Activated T-cell treated with anti-CD3 and anti-CD28 coated beads, Interleukin-2, amount 50 U/mL, for 4 hours (primary cell): ENCODE data around the gene SPTB. TPM values are rescaled to one million over a fixed set of nuclear protein-coding genes. Genes with fewer than 3 reads are reported as not detected.

ENCODE experiments used
- ATAC-seq, 2 donors: fragments of 200-7000 bp; cut with Tn5 transposase; one replicate each; pipeline ENCODE4 v1.10.0; 2021
- DNase-seq: peaks from one replicate; pipeline ENCODE4 v3.0.0-alpha.2; 2020
- H3K27me3 Mint-ChIP-seq: one replicate; pipeline ENCODE4 v1.8.0; 2021; ENCODE audit warnings: low read depth, mixed read lengths
- H3K36me3 Mint-ChIP-seq: one replicate; pipeline ENCODE4 v1.8.0; 2022; ENCODE audit warnings: mixed read lengths; ENCODE audit not compliant: insufficient read depth
- H3K4me1 Mint-ChIP-seq: one replicate; pipeline ENCODE4 v1.8.0; 2021; ENCODE audit warnings: low read depth, mixed read lengths
- H3K4me3 Mint-ChIP-seq: one replicate; pipeline ENCODE4 v1.8.0; 2021; ENCODE audit warnings: mild to moderate bottlenecking, moderate library complexity, mixed read lengths
- H3K9me3 Mint-ChIP-seq: one replicate; pipeline ENCODE4 v1.8.0; 2021; ENCODE audit warnings: mixed read lengths
- total RNA-seq, 3 donors: library from RNA; stranded (reverse); gene quantifications; one replicate each; pipeline ENCODE4 v1.2.1, GENCODE V29; 2021

Gene SPTB
- total RNA-seq, 3 donors from 2014 or later = 0.08 to 0.20 (median 0.08) TPM

- ATAC-seq (no peak), DNase-seq (no peak)
- no peaks in the 10 kb centered on the region for H3K27me3 Mint-ChIP-seq
- H3K4me3 Mint-ChIP-seq = no peak overlapping the region
- peaks cover 85% of the 10 kb centered on the region for H3K4me1 Mint-ChIP-seq
- no peaks in the 10 kb centered on the region for H3K9me3 Mint-ChIP-seq
- no peaks in the 10 kb centered on the region for H3K36me3 Mint-ChIP-seq
Observed at GRCh38 chr14:64760916-64761315, 118.8 kb downstream of the SPTB start.

GRCh38 chr14:64760146-64760755, 119.5 kb downstream of the SPTB start:
- H3K36me3 Mint-ChIP-seq = no peaks in the 10 kb centered on the region
- H3K9me3 Mint-ChIP-seq = no peaks in the 10 kb centered on the region
- peaks cover 89% of the 10 kb centered on the region for H3K4me1 Mint-ChIP-seq
- H3K27me3 Mint-ChIP-seq = no peaks in the 10 kb centered on the region
- DNase-seq (peak; percentile 49), ATAC-seq (no peak)
- no peak overlapping the region for H3K4me3 Mint-ChIP-seq

DNA sequence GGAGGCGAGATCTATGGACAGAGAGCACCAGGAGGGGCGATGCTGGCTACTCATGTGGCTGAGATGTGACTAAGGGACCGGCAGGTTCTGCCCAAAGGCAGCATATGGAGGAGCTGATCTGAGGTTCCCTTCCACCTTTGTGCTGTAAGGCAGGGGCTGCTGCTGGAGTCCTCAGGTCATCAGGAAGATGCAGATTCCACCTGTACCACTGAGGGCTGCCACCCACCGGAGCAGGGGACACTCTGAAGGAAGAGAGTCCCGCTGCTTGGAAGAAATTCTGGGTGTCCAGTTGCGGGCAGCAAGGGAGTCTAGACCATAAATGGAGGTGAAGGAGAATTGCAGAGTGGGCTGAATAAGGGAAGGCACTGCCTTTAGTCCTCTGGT, 120.2 kb downstream of the SPTB start:
- Mint-ChIP-seq H3K27me3 (no peaks in the 10 kb centered on the region), H3K4me1 (peaks cover 93% of the 10 kb centered on the region), H3K4me3 (no peak overlapping the region), H3K9me3 (no peaks in the 10 kb centered on the region), H3K36me3 (no peaks in the 10 kb centered on the region)
- no peak for DNase-seq
- ATAC-seq = no peak

GRCh38 chr14:64758691-64759554, 120.8 kb downstream of the SPTB start:
- no peak for ATAC-seq
- no peak overlapping the region for H3K4me3 Mint-ChIP-seq
- H3K36me3 Mint-ChIP-seq = no peaks in the 10 kb centered on the region
- DNase-seq = no peak
- peaks cover 86% of the 10 kb centered on the region for H3K4me1 Mint-ChIP-seq
- no peaks in the 10 kb centered on the region for H3K27me3 Mint-ChIP-seq
- no peaks in the 10 kb centered on the region for H3K9me3 Mint-ChIP-seq

DNA sequence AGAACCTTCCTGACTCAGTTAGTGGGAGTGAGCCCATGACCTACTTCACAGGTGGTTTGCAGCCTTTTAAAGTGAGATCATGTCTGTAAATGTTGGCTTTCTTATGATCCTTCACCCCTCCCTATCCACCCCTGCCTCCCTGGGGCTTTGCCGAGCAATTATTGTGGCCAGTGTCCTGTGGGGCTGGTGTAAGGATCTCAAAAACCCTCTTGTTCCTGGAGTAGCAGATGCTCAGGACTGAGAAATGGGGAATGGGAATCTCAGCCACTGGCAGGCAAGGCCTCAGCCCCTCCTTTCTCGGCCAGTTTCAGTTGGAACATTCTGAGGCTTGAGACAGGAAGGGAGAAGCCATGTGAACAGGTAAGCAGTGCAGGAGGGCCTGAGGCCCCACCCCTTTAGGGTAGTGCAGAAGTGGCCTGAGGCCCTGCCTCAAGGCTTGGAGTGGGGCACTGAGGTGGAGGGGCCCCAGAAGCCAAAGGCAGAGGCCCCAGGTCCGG, 121.6 kb downstream of the SPTB start:
- Mint-ChIP-seq H3K27me3 (no peaks in the 10 kb centered on the region), H3K4me1 (peaks cover 78% of the 10 kb centered on the region), H3K36me3 (no peaks in the 10 kb centered on the region), H3K9me3 (no peaks in the 10 kb centered on the region), H3K4me3 (no peak overlapping the region)
- no peak for ATAC-seq
- DNase-seq = no peak

GRCh38 chr14:64757601-64758000, 122.1 kb downstream of the SPTB start:
- DNase-seq (no peak), ATAC-seq (no peak)
- no peaks in the 10 kb centered on the region for H3K36me3 Mint-ChIP-seq
- no peaks in the 10 kb centered on the region for H3K9me3 Mint-ChIP-seq
- H3K27me3 Mint-ChIP-seq = no peaks in the 10 kb centered on the region
- no peak overlapping the region for H3K4me3 Mint-ChIP-seq
- peaks cover 73% of the 10 kb centered on the region for H3K4me1 Mint-ChIP-seq

- H3K27me3 Mint-ChIP-seq = no peaks in the 10 kb centered on the region
- H3K9me3 Mint-ChIP-seq = no peaks in the 10 kb centered on the region
- H3K4me3 Mint-ChIP-seq = no peak overlapping the region
- no peaks in the 10 kb centered on the region for H3K36me3 Mint-ChIP-seq
- DNase-seq = no peak
- H3K4me1 Mint-ChIP-seq = peaks cover 65% of the 10 kb centered on the region
- no peak for ATAC-seq
Observed at GRCh38 chr14:64756712-64757111, 123.0 kb downstream of the SPTB start.

DNA sequence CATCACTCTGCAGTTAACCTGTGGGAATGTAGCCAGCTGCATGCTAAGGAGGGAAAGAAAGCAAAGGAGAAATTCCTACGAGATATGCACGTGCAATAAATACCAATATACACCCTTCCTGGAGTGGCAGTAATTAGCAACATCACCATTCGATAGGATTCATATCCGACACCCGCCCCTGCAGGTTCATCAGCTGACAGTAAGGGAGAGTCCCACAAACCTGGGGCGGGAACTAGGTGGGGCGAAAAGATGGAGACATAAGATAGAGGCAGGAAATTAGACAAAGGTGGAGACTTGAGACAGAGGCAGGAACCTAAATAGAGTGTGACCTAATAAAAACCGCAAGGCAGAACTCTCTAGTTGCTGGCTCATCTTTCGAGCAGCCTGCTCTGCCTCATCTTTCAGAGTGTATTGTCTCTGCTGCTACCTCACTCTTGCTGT, 123.9 kb downstream of the SPTB start:
- DNase-seq (peak; percentile 56), ATAC-seq (peak; percentile 84 to 89)
- Mint-ChIP-seq H3K4me3 (no peak overlapping the region), H3K4me1 (peaks cover 56% of the 10 kb centered on the region), H3K36me3 (no peaks in the 10 kb centered on the region), H3K27me3 (no peaks in the 10 kb centered on the region), H3K9me3 (no peaks in the 10 kb centered on the region)

DNA sequence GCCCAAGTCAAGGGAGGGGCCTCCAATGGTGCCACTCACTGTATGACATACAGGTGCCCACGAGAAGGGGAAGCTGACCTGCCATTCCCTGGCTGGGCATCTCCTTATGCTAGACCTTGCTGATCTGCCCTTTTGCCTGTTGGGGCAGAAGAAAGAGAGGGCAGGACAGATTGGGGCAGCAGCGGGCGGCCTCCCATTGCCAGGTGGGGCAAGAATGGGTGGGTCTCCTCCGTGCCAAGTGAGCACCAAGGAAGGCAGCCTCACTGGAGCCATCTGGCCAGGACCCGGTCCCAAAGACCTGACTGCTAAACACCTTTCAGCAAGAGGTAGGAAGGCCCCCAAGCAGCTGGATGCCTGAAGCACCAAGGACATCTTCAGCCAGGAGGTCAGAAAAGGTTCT, 125.0 kb downstream of the SPTB start:
- Mint-ChIP-seq H3K27me3 (no peaks in the 10 kb centered on the region), H3K4me3 (no peak overlapping the region), H3K9me3 (no peaks in the 10 kb centered on the region), H3K4me1 (peaks cover 47% of the 10 kb centered on the region), H3K36me3 (no peaks in the 10 kb centered on the region)
- DNase-seq = no peak
- ATAC-seq = no peak

GRCh38 chr14:64753999-64754398, 125.7 kb downstream of the SPTB start:
- no peak for ATAC-seq
- H3K4me3 Mint-ChIP-seq = no peak overlapping the region
- H3K27me3 Mint-ChIP-seq = no peaks in the 10 kb centered on the region
- DNase-seq = no peak
- H3K9me3 Mint-ChIP-seq = no peaks in the 10 kb centered on the region
- H3K36me3 Mint-ChIP-seq = no peaks in the 10 kb centered on the region
- peaks cover 41% of the 10 kb centered on the region for H3K4me1 Mint-ChIP-seq

DNA sequence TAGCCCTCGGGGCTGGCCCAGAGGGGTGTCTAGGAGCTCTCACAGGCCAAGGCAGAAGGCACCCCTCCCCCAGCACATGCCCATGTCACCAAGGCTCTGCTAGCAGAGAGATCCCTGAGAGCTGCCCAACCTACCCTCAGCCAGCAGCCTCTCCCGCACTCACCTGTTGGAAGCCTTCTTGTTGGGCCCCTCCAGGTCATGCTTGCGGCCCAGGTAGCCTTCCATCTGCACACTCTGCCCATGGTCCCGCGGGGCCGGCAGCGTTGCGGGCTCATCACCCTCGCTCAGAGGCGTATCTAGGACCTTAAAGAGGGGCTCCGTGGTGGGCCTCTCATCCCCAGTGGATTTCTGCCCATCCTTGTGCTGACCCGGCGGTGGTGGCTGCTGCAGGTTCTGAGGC, 126.3 kb downstream of the SPTB start:
- DNase-seq (no peak), ATAC-seq (no peak)
- Mint-ChIP-seq H3K9me3 (no peaks in the 10 kb centered on the region), H3K4me3 (no peak overlapping the region), H3K36me3 (no peaks in the 10 kb centered on the region), H3K27me3 (no peaks in the 10 kb centered on the region), H3K4me1 (peaks cover 35% of the 10 kb centered on the region)

GRCh38 chr14:64752909-64753308, 126.8 kb downstream of the SPTB start:
- Mint-ChIP-seq H3K4me3 (no peak overlapping the region), H3K27me3 (no peaks in the 10 kb centered on the region), H3K9me3 (no peaks in the 10 kb centered on the region), H3K4me1 (peaks cover 30% of the 10 kb centered on the region), H3K36me3 (no peaks in the 10 kb centered on the region)
- DNase-seq = no peak
- ATAC-seq = no peak

DNA sequence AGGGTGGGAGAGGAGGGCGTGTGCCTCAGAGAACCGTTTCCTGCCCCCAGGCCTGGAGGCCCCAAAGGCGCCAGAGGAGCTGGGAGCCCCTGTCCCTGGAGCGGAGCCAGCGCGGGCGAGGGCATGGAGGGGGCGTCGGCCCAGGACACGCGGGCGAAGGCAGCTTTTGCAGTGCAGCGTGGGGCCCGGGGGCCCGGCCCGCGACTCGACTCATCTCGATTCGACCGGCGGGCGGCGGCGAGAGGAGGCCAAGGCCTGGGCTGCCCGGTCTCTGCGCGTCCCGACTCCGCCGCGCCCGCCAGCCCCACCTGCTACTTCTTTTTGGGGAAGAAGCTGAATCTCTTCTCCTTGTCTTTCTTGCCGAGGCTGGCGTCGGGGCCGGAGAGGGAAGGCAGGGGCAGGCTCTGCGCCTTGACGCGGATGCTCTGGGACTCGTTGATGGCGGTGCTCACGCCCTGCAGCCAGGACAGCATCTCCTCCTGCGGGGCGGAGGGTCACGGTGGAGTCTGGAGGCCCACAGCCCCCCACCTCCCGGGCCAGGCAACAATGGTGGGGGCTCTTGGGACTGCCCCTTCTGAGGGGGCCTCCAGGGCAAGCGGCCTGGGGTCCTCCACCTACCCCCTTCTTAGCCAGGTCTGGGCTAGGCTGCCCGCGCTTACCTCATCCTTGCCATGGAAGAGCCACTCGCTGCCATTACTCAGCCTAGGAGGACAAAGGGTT, 130.6 kb downstream of the SPTB start:
- H3K36me3 Mint-ChIP-seq = peaks cover 2% of the 10 kb centered on the region
- H3K27me3 Mint-ChIP-seq = no peaks in the 10 kb centered on the region
- no peak for ATAC-seq
- DNase-seq = no peak
- H3K9me3 Mint-ChIP-seq = no peaks in the 10 kb centered on the region
- H3K4me3 Mint-ChIP-seq = no peak overlapping the region
- H3K4me1 Mint-ChIP-seq = peaks cover 24% of the 10 kb centered on the region

GRCh38 chr14:64748521-64748920, 131.2 kb downstream of the SPTB start:
- H3K4me1 Mint-ChIP-seq = peaks cover 24% of the 10 kb centered on the region

More at GRCh38 chr14:64748521-64748920, 131.2 kb downstream of the SPTB start:
- peaks cover 4% of the 10 kb centered on the region for H3K36me3 Mint-ChIP-seq
- no peaks in the 10 kb centered on the region for H3K27me3 Mint-ChIP-seq
- H3K4me3 Mint-ChIP-seq = no peak overlapping the region
- ATAC-seq = no peak
- no peaks in the 10 kb centered on the region for H3K9me3 Mint-ChIP-seq
- DNase-seq = no peak
